GM21737 (cell line): Measurements from ENCODE around the gene SLC25A17.
"Not testable (repeated sequence)": the region's sequence is repeated elsewhere in the genome, so short reads cannot be mapped to it uniquely, and the experiment has no call there.

ENCODE experiments used
- ATAC-seq: cut with Tn5 transposase; IDR thresholded peaks from one replicate; pipeline ENCODE4 v1.9.1; 2021; ENCODE audit warnings: mild to moderate bottlenecking, moderate library complexity; ENCODE audit not compliant: unreplicated experiment

SLC25A17 gene

GRCh38 chr22:40758851-40759250 lies 60.3 kb downstream of the SLC25A17 start:
- ATAC-seq = not testable (repeated sequence)

- ATAC-seq = no peak
Observed at GRCh38 chr22:40758390-40758789, 60.8 kb downstream of the SLC25A17 start.

GRCh38 chr22:40757071-40757470 lies 62.1 kb downstream of the SLC25A17 start:
- ATAC-seq = no peak

- ATAC-seq = no peak
Observed at GRCh38 chr22:40753114-40753513, 66.0 kb downstream of the SLC25A17 start.

- ATAC-seq = no peak
Observed at GRCh38 chr22:40751250-40751649, 67.9 kb downstream of the SLC25A17 start.

- ATAC-seq = no peak
Observed at GRCh38 chr22:40749829-40750228, 69.3 kb downstream of the SLC25A17 start.

- ATAC-seq = no peak
Observed at GRCh38 chr22:40748388-40749355, 70.5 kb downstream of the SLC25A17 start.

- ATAC-seq = no peak
Observed at GRCh38 chr22:40747361-40747760, 71.8 kb downstream of the SLC25A17 start.

GRCh38 chr22:40746428-40747220 lies 72.5 kb downstream of the SLC25A17 start:
- no peak for ATAC-seq

GRCh38 chr22:40743768-40744167 lies 75.4 kb downstream of the SLC25A17 start:
- no peak for ATAC-seq

- no peak for ATAC-seq
Observed at GRCh38 chr22:40741116-40741515, 78.0 kb downstream of the SLC25A17 start.

- ATAC-seq = no peak
Observed at GRCh38 chr22:40739721-40740120, 79.4 kb downstream of the SLC25A17 start.

GRCh38 chr22:40733919-40734318 lies 85.2 kb downstream of the SLC25A17 start:
- ATAC-seq = no peak

GRCh38 chr22:40732999-40733292 lies 86.2 kb downstream of the SLC25A17 start:
- no peak for ATAC-seq

- no peak for ATAC-seq
Observed at GRCh38 chr22:40729284-40729683, 89.9 kb downstream of the SLC25A17 start.

- ATAC-seq = no peak
Observed at GRCh38 chr22:40728731-40729189, 90.4 kb downstream of the SLC25A17 start.

- ATAC-seq = no peak
Observed at GRCh38 chr22:40727964-40728615, 91.1 kb downstream of the SLC25A17 start.

GRCh38 chr22:40727070-40727963 lies 91.8 kb downstream of the SLC25A17 start:
- no peak for ATAC-seq

- ATAC-seq = no peak
Observed at GRCh38 chr22:40726514-40726913, 92.6 kb downstream of the SLC25A17 start.

- no peak for ATAC-seq
Observed at GRCh38 chr22:40723396-40723933, 95.7 kb downstream of the SLC25A17 start.
